Measurements from ENCODE around the gene ZNF362. TPM values are rescaled to one million over a fixed set of nuclear protein-coding genes. Genes with fewer than 3 reads are reported as not detected.

Gene ZNF362
- total and polyA plus RNA-seq, 4 donors = 2.3 to 6.3 (median 5.4) TPM

- TF ChIP-seq, protein P1, sequence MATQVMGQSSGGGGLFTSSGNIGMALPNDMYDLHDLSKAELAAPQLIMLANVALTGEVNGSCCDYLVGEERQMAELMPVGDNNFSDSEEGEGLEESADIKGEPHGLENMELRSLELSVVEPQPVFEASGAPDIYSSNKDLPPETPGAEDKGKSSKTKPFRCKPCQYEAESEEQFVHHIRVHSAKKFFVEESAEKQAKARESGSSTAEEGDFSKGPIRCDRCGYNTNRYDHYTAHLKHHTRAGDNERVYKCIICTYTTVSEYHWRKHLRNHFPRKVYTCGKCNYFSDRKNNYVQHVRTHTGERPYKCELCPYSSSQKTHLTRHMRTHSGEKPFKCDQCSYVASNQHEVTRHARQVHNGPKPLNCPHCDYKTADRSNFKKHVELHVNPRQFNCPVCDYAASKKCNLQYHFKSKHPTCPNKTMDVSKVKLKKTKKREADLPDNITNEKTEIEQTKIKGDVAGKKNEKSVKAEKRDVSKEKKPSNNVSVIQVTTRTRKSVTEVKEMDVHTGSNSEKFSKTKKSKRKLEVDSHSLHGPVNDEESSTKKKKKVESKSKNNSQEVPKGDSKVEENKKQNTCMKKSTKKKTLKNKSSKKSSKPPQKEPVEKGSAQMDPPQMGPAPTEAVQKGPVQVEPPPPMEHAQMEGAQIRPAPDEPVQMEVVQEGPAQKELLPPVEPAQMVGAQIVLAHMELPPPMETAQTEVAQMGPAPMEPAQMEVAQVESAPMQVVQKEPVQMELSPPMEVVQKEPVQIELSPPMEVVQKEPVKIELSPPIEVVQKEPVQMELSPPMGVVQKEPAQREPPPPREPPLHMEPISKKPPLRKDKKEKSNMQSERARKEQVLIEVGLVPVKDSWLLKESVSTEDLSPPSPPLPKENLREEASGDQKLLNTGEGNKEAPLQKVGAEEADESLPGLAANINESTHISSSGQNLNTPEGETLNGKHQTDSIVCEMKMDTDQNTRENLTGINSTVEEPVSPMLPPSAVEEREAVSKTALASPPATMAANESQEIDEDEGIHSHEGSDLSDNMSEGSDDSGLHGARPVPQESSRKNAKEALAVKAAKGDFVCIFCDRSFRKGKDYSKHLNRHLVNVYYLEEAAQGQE (IDR thresholded peaks at IDR 0.05) = no peak
- TF ChIP-seq FOXA1 (IDR thresholded peaks at IDR 0.05) = no peak
Measured at GRCh38 chr1:33312413-33312749, 56.1 kb downstream of the ZNF362 start (continued).

- TF ChIP-seq CTCF (IDR thresholded peaks at IDR 0.05; ENCODE audit: low read depth, low read length, missing input control) (no peak), ZBTB33 (IDR thresholded peaks at IDR 0.05) (no peak), SP1 (IDR thresholded peaks at IDR 0.05) (no peak), HNF4A (conservative IDR thresholded peaks at IDR 0.05) (no peak), EGR1 (IDR thresholded peaks at IDR 0.05; ENCODE audit: low read depth in 2 of 2) (no peak)
- TF ChIP-seq, protein P2, sequence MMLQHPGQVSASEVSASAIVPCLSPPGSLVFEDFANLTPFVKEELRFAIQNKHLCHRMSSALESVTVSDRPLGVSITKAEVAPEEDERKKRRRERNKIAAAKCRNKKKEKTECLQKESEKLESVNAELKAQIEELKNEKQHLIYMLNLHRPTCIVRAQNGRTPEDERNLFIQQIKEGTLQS (IDR thresholded peaks at IDR 0.05) = no peak
- TF ChIP-seq, protein P1 (IDR thresholded peaks at IDR 0.05) = no peak
- DNase-seq (ENCODE audit: low spot score) = no peak
- Histone ChIP-seq H3K36me3 (ENCODE audit: control insufficient read depth in 4 of 4, insufficient read depth in 3 of 4, low read depth in 1 of 4, low read length in 3 of 4) (no peaks in the 10 kb centered on the region), H3K4me3 (ENCODE audit: low read depth in 1 of 3, low read length in 3 of 3) (no peak overlapping the region), H3K9me3 (ENCODE audit: control insufficient read depth in 4 of 4, low read length in 3 of 4) (no peaks in the 10 kb centered on the region), H3K27me3 (ENCODE audit: control insufficient read depth in 4 of 4, insufficient read depth in 4 of 4, low read length in 3 of 4) (no peaks in the 10 kb centered on the region), H3K4me1 (ENCODE audit: control insufficient read depth in 4 of 4, insufficient read depth in 4 of 4, low read length in 3 of 4) (no peaks in the 10 kb centered on the region), H3K27ac (ENCODE audit: low read depth in 1 of 2, low read length in 2 of 2) (no peak overlapping the region), H3K9ac (ENCODE audit: low read depth in 1 of 2, low read length in 2 of 2) (no peak overlapping the region)
- WGBS = 84% methylated on average over 9 of the region's 9 CpGs
Measured at GRCh38 chr1:33314416-33314815, 58.1 kb downstream of the ZNF362 start.

Data from liver (tissue), 9 donors.